ENCODE measurements around the gene KCNQ2.

DNA sequence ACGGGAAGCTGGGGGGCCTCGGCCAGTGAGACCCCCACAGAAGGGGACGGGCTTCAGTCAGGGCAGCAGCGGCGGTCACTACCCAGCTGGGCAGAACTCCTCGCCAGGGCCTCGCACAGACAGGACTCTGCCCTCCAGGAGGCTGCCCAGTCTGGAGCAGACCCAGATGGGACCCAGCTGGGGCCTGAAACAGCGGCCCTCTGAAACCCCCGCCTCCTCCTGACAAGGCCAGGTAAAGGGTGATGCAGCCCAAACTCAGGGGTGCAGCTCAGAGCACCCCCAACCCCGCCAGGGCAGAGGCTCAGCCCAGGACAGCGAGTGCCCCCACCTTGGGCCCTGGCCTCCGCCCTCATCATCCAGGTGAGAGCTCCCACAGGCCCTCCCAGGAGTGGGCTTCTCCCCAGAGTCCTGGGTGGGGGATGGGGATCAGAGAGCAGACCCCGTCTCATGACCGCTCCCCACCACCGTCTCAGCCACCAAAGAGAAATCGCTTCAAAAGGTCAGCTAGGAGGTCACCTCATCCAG lies 24.2 kb upstream of the KCNQ2 start:
- TF ChIP-seq CTCF (IDR thresholded peaks at IDR 0.05; ENCODE audit: low read depth, low read length) (no peak), EZH2phosphoT487 (IDR thresholded peaks at IDR 0.05; ENCODE audit: low read depth) (no peak)

Measured in OCI-LY3 (cell line).